B cell (primary cell): ENCODE results near the gene NF2. TPM values are rescaled to one million over a fixed set of nuclear protein-coding genes. Genes with fewer than 3 reads are reported as not detected.

Experiments used
- ATAC-seq: fragments of 200-7000 bp; cut with Tn5 transposase; one replicate; pipeline ENCODE4 v1.10.0; 2021; ENCODE audit warnings: low read depth, mild to moderate bottlenecking, moderate number of reproducible peaks, moderate library complexity
- CTCF ChIA-PET: fragments of 350-600 bp; sonication (Branson Sonifier 250); formaldehyde crosslinking; loops from one replicate; lab custom pipeline; 2021; ENCODE audit warnings: antibody characterized with exemption, inconsistent platforms; lab: Charles Lee
- POLR2A ChIA-PET: fragments of 350-600 bp; sonication (Branson Sonifier 250); formaldehyde crosslinking; loops from one replicate; lab custom pipeline; 2021; ENCODE audit warnings: antibody characterized with exemption; lab: Charles Lee
- DNase-seq: peaks from one replicate; pipeline ENCODE4 v3.0.0; 2013
- H2AFZ ChIP-seq: 2 replicates; pipeline ENCODE4 v1.6.1; 2012; ENCODE audit warnings: mild to moderate bottlenecking, low read depth, low read length; ENCODE audit not compliant: insufficient read depth, poor library complexity, severe bottlenecking
- H3K27ac ChIP-seq, 2 donors: 1 replicate in 1 of 2; 2 replicates in 1 of 2; pipeline ENCODE4 v1.5.1; 2012 to 2013; ENCODE audit warnings: low read length in 2 of 2, mild to moderate bottlenecking in 2 of 2, moderate library complexity in 1 of 2
- H3K27me3 ChIP-seq, 4 experiments: fragments of 200-600 bp in 1 of 4; sonication (generic) in 1 of 4; replicated peaks in 1 of 4; 1 replicate in 2 of 4; 2 replicates in 2 of 4; pipeline versions ENCODE4 v1.6.1 to v1.7.0; 2013 to 2016; ENCODE audit warnings: low read length in 3 of 4, mild to moderate bottlenecking in 2 of 4, mixed read lengths in 1 of 4, moderate library complexity in 1 of 4; ENCODE audit not compliant: insufficient read depth in 4 of 4, control insufficient read depth in 3 of 4; ENCODE audit errors: control extremely low read depth in 1 of 4
- H3K36me3 ChIP-seq, 2 experiments: replicated peaks in 1 of 2; 1 replicate in 1 of 2; 2 replicates in 1 of 2; pipeline versions ENCODE4 v1.6.1 to v1.7.1; 2013; ENCODE audit warnings: low read length in 1 of 2; ENCODE audit not compliant: insufficient read depth in 2 of 2, control insufficient read depth in 1 of 2; ENCODE audit errors: control extremely low read depth in 1 of 2, extremely low read depth in 1 of 2
- H3K4me1 ChIP-seq, 2 donors: fragments of 200-600 bp in 1 of 2; sonication (generic) in 1 of 2; 1 replicate in 1 of 2; 2 replicates in 1 of 2; pipeline versions ENCODE4 v1.5.1 to v1.6.1; 2013 to 2017; ENCODE audit warnings: low read length in 2 of 2; ENCODE audit not compliant: control insufficient read depth in 2 of 2, insufficient read depth in 2 of 2
- H3K4me2 ChIP-seq: replicated peaks from 2 replicates; pipeline ENCODE3; 2012; ENCODE audit warnings: mild to moderate bottlenecking, low read depth, low read length; ENCODE audit not compliant: poor library complexity, severe bottlenecking
- H3K4me3 ChIP-seq, 5 experiments: fragments of 200-600 bp in 1 of 5; sonication (generic) in 1 of 5; 1 replicate in 3 of 5; 2 replicates in 2 of 5; pipeline versions ENCODE4 v1.5.1 to v1.7.0; 2011 to 2016; ENCODE audit warnings: low read length in 4 of 5, mild to moderate bottlenecking in 4 of 5, low read depth in 2 of 5, control low read depth in 1 of 5, moderate library complexity in 1 of 5; ENCODE audit not compliant: insufficient read depth in 1 of 5; ENCODE audit errors: control extremely low read depth in 1 of 5, extremely low read depth in 1 of 5
- H3K79me2 ChIP-seq: fragments of 200-600 bp; sonication (generic); one replicate; pipeline ENCODE4 v1.6.0; 2016; ENCODE audit warnings: low read length; ENCODE audit not compliant: control insufficient read depth, insufficient read depth
- H3K9ac ChIP-seq: fragments of 200-600 bp; sonication (generic); 2 replicates; pipeline ENCODE4 v1.6.1; 2017; ENCODE audit warnings: mild to moderate bottlenecking, low read length, moderate library complexity
- H3K9me3 ChIP-seq, 3 donors: one replicate each; pipeline versions ENCODE4 v1.6.1 to v1.7.1; 2013; ENCODE audit warnings: low read length in 2 of 3; ENCODE audit not compliant: control insufficient read depth in 2 of 3, insufficient read depth in 1 of 3; ENCODE audit errors: control extremely low read depth in 1 of 3
- H4K20me1 ChIP-seq: 2 replicates; pipeline ENCODE4 v1.6.0; 2012; ENCODE audit warnings: mild to moderate bottlenecking, low read length; ENCODE audit not compliant: insufficient read depth, control insufficient read depth, poor library complexity, severe bottlenecking
- H3K27ac Mint-ChIP-seq: one replicate; pipeline ENCODE4 v1.8.0; 2021; ENCODE audit warnings: mixed read lengths
- H3K27me3 Mint-ChIP-seq: one replicate; pipeline ENCODE4 v1.8.0; 2021; ENCODE audit warnings: mixed read lengths
- H3K4me1 Mint-ChIP-seq: one replicate; pipeline ENCODE4 v1.8.0; 2021; ENCODE audit warnings: mixed read lengths
- H3K4me3 Mint-ChIP-seq: one replicate; pipeline ENCODE4 v1.8.0; 2021; ENCODE audit warnings: mixed read lengths
- H3K9me3 Mint-ChIP-seq: one replicate; pipeline ENCODE4 v1.8.0; 2022; ENCODE audit warnings: mixed read lengths; ENCODE audit not compliant: insufficient read depth
- CTCF ChIP-seq: fragments of 200-600 bp; IDR thresholded peaks from one replicate; pipeline ENCODE4 v1.8.0; 2022; ENCODE audit warnings: antibody characterized with exemption, mild to moderate bottlenecking
- EZH2 ChIP-seq: IDR thresholded peaks from 2 replicates; pipeline ENCODE4 v1.6.1; 2012; ENCODE audit warnings: borderline replicate concordance, low read depth, mild to moderate bottlenecking, moderate library complexity, low read length; ENCODE audit not compliant: insufficient read depth, poor library complexity, severe bottlenecking
- WGBS: methylation state at CpG from one replicate; pipeline ENCODE4 v1.1.5; 2013; ENCODE audit warnings: missing lambda C conversion rate; ENCODE audit not compliant: insufficient coverage; 5-methylcytosine and 5-hydroxymethylcytosine counted together
- intact Hi-C: fragments of 100-400 bp; cut with micrococcal nuclease; formaldehyde crosslinking; loops from one replicate; pipeline ENCODE4 v1.10.0; 2022
- polyA plus RNA-seq: library from polyadenylated mRNA; depleted of rRNA; stranded (reverse); fragments of >200 nt; gene quantifications from 2 replicates; pipeline ENCODE4 v1.2.3, GENCODE V29; 2012
- total RNA-seq, 2 donors: library from RNA; stranded (reverse); fragments of 120-200 nt in 1 of 2; gene quantifications; 1 replicate in 1 of 2; 2 replicates in 1 of 2; pipeline versions ENCODE4 v1.2.3 to v1.2.4, GENCODE V29; 2013 to 2022

NF2 gene
- total and polyA plus RNA-seq, 2 donors (not counting 1 experiment from before 2014, with no cell fraction given): 9.4 to 26.6 TPM

DNA sequence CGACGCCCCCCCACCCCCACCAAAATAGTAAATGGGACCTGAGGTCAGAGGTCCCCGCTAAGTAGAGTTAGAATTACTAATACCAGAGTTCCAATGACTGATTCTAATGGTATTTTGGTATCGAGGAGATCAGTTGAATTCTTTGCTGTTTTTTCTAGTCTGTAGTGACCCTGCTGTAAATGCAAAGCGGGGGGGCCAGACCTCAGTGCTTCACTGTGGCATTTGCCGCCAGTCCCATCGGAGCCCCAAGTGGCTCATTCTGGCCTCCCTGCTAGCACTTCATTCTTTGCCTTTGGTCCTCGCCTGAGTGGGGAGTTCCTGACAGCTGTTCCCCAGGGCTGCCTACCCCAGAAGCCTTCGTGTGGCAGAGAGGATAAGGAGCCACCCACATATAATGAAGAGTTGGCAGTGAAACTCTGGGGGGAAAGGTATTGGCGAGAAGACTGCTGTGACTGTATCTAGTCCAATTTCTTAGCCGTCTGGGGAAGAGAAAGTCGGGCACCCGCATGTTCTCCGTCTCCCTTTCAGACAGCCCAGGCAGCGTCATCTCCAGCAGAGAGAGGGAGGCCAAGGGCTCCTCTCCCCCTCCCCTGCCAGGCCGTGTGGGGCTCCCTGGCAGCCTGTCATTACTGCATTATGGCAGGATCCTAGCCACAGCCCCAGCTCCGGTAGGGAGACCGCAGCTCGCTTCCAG, 96.9 kb downstream of the NF2 start:
- H3K9me3 Mint-ChIP-seq: no peaks in the 10 kb centered on the region
- Histone ChIP-seq H3K4me3 (no peak overlapping the region), H3K4me1 (peaks cover 19 to 28% of the 10 kb centered on the region in 2 donors), H3K27me3 (peaks cover 0 to 19% (median 4%) of the 10 kb centered on the region in 4 experiments), H4K20me1 (no peaks in the 10 kb centered on the region), H3K36me3 (peaks cover 0 to 15% of the 10 kb centered on the region in 2 experiments), H2AFZ (no peak overlapping the region), H3K4me2 (no peak overlapping the region), H3K9me3 (peaks cover 0 to 2% (median 0%) of the 10 kb centered on the region in 3 donors), H3K9ac (no peak overlapping the region), H3K27ac (no peak overlapping the region), H3K79me2 (no peaks in the 10 kb centered on the region)
- TF ChIP-seq EZH2 (no peak), CTCF (no peak)
- H3K27me3 Mint-ChIP-seq: peaks cover 6% of the 10 kb centered on the region
- H3K27ac Mint-ChIP-seq: no peak overlapping the region
- WGBS: 84% methylated on average over 14 of the region's 19 CpGs
- DNase-seq (no peak), ATAC-seq (no peak)
- no peak overlapping the region for H3K4me3 Mint-ChIP-seq
- ChIA-PET POLR2A (no interaction called here), CTCF (no interaction called here)
- peaks cover 20% of the 10 kb centered on the region for H3K4me1 Mint-ChIP-seq
- intact Hi-C loops: no loop called here

DNA sequence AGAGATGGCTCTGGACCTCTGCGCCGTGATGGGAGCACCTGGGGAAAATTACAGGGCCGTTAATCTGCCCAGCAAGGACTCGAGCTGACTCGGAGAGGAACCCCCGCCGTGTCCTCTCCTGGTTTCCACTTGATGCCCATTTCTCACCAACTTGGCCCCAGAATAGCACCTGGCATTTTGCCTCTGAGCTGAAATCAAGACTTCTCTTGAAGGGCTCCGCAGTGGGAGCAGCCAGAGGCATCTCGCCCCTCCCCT, 97.4 kb downstream of the NF2 start:
- Histone ChIP-seq H3K36me3 (peaks cover 0 to 13% of the 10 kb centered on the region in 2 experiments), H3K79me2 (no peaks in the 10 kb centered on the region), H4K20me1 (no peaks in the 10 kb centered on the region), H3K4me2 (no peak overlapping the region), H3K27ac (no peak overlapping the region), H2AFZ (no peak overlapping the region), H3K9me3 (peaks cover 0 to 2% (median 0%) of the 10 kb centered on the region in 3 donors), H3K27me3 (peaks cover 0 to 19% (median 4%) of the 10 kb centered on the region in 4 experiments), H3K4me3 (no peak overlapping the region), H3K4me1 (peaks cover 19 to 28% of the 10 kb centered on the region in 2 donors), H3K9ac (no peak overlapping the region)
- H3K27me3 Mint-ChIP-seq: peaks cover 7% of the 10 kb centered on the region
- 53% methylated on average over 9 of the region's 9 CpGs for WGBS
- TF ChIP-seq EZH2 (no peak), CTCF (no peak)
- H3K27ac Mint-ChIP-seq: no peak overlapping the region
- DNase-seq (no peak), ATAC-seq (no peak)
- H3K4me1 Mint-ChIP-seq: peaks cover 20% of the 10 kb centered on the region
- no peaks in the 10 kb centered on the region for H3K9me3 Mint-ChIP-seq
- intact Hi-C loops: no loop called here
- CTCF ChIA-PET: no interaction called here
- H3K4me3 Mint-ChIP-seq: no peak overlapping the region
- POLR2A ChIA-PET: no interaction called here
